GM23338 (cell line): Measurements from ENCODE around the gene TLE3. TPM values are rescaled to one million over a fixed set of nuclear protein-coding genes. Genes with fewer than 3 reads are reported as not detected.

Source experiments
- ATAC-seq: fragments of 200-7000 bp; cut with Tn5 transposase; 3 replicates; pipeline ENCODE4 v1.9.1; 2020
- DNase-seq: peaks from one replicate; pipeline ENCODE4 v3.0.0-alpha.2; 2015; ENCODE audit warnings: low spot score
- H2AFZ ChIP-seq: fragments of 200-600 bp; sonication (generic); 2 replicates; pipeline ENCODE4 v1.8.0; 2016; ENCODE audit warnings: antibody characterized with exemption, mild to moderate bottlenecking, moderate library complexity
- H3F3A ChIP-seq: fragments of 200-600 bp; sonication (generic); replicated peaks from 2 replicates; pipeline ENCODE4 v1.8.0; 2017; ENCODE audit warnings: antibody characterized with exemption, mixed run types, low read depth
- H3K27ac ChIP-seq: fragments of 200-600 bp; sonication (generic); 2 replicates; pipeline ENCODE4 v1.6.1; 2016; ENCODE audit warnings: low read depth
- H3K27me3 ChIP-seq: fragments of 200-600 bp; sonication (generic); 2 replicates; pipeline ENCODE4 v1.8.0; 2016; ENCODE audit warnings: mild to moderate bottlenecking, mixed run types, moderate library complexity; ENCODE audit not compliant: insufficient read depth
- H3K36me3 ChIP-seq: fragments of 200-600 bp; sonication (generic); 2 replicates; pipeline ENCODE4 v1.8.0; 2016; ENCODE audit warnings: mild to moderate bottlenecking; ENCODE audit not compliant: insufficient read depth
- H3K4me1 ChIP-seq: fragments of 200-600 bp; sonication (generic); 2 replicates; pipeline ENCODE4 v1.8.0; 2016; ENCODE audit warnings: mild to moderate bottlenecking, moderate library complexity; ENCODE audit not compliant: insufficient read depth
- H3K4me2 ChIP-seq: fragments of 200-600 bp; sonication (generic); 2 replicates; pipeline ENCODE4 v1.7.1; 2017; ENCODE audit warnings: mixed run types
- H3K4me3 ChIP-seq: fragments of 200-600 bp; sonication (generic); 2 replicates; pipeline ENCODE4 v1.6.1; 2016; ENCODE audit warnings: mixed run types
- H3K79me2 ChIP-seq: fragments of 200-600 bp; sonication (generic); replicated peaks from 2 replicates; pipeline ENCODE4 v1.8.0; 2017; ENCODE audit warnings: mild to moderate bottlenecking; ENCODE audit not compliant: insufficient read depth
- H3K9me2 ChIP-seq: fragments of 200-600 bp; sonication (generic); 2 replicates; pipeline ENCODE4 v1.8.0; 2017; ENCODE audit not compliant: insufficient read depth
- H4K20me1 ChIP-seq: fragments of 200-600 bp; sonication (generic); replicated peaks from 2 replicates; pipeline ENCODE4 v1.8.0; 2017; ENCODE audit warnings: mild to moderate bottlenecking; ENCODE audit not compliant: insufficient read depth
- H3K27ac Mint-ChIP-seq: 2 replicates; pipeline ENCODE4 v1.8.0; 2020; ENCODE audit warnings: inconsistent platforms, mild to moderate bottlenecking, moderate library complexity, mixed read lengths
- H3K27me3 Mint-ChIP-seq: 3 replicates; pipeline ENCODE4 v1.8.0; 2022; ENCODE audit warnings: low read depth, mild to moderate bottlenecking, moderate library complexity, mixed read lengths, inconsistent platforms; ENCODE audit not compliant: insufficient read depth, poor library complexity
- H3K36me3 Mint-ChIP-seq: 3 replicates; pipeline ENCODE4 v1.8.0; 2021; ENCODE audit warnings: low read depth, mild to moderate bottlenecking, inconsistent platforms, moderate library complexity, mixed read lengths
- H3K4me1 Mint-ChIP-seq: 3 replicates; pipeline ENCODE4 v1.8.0; 2020; ENCODE audit warnings: mild to moderate bottlenecking, inconsistent platforms, mixed read lengths
- H3K4me3 Mint-ChIP-seq: 3 replicates; pipeline ENCODE4 v1.8.0; 2021; ENCODE audit warnings: moderate library complexity, mild to moderate bottlenecking, inconsistent platforms, mixed read lengths
- H3K9me3 Mint-ChIP-seq: 3 replicates; pipeline ENCODE4 v1.8.0; 2020; ENCODE audit warnings: moderate library complexity, mild to moderate bottlenecking, inconsistent platforms, mixed read lengths
- CREB1 ChIP-seq: fragments of 250-450 bp; sonication (Bioruptor Pico); IDR thresholded peaks from 2 replicates; pipeline ENCODE4 v1.5.0; 2020; ENCODE audit warnings: low read depth, mild to moderate bottlenecking, moderate library complexity
- CTCF ChIP-seq, 2 experiments: fragments of 200-600 bp in 1 of 2; sonication (generic) in 1 of 2; conservative IDR thresholded peaks; 2 replicates each; pipeline versions ENCODE4 v1.5.1 to v1.6.1; 2016 to 2017; ENCODE audit warnings: antibody characterized with exemption in 2 of 2, low read depth in 2 of 2, mild to moderate bottlenecking in 2 of 2, moderate library complexity in 1 of 2
- EZH2 ChIP-seq: fragments of 200-600 bp; sonication (generic); IDR thresholded peaks from one replicate; pipeline ENCODE4 v1.8.0; 2017; ENCODE audit warnings: antibody characterized with exemption, mild to moderate bottlenecking, low read depth; ENCODE audit not compliant: unreplicated experiment
- EZH2phosphoT487 ChIP-seq: fragments of 200-600 bp; sonication (generic); IDR thresholded peaks from one replicate; pipeline ENCODE4 v1.8.1; 2018; ENCODE audit warnings: antibody characterized with exemption; ENCODE audit not compliant: unreplicated experiment
- JUNB ChIP-seq: IDR thresholded peaks from one replicate; pipeline ENCODE4 v1.6.1; 2016; ENCODE audit warnings: antibody characterized with exemption; ENCODE audit not compliant: unreplicated experiment
- NANOG ChIP-seq: IDR thresholded peaks from 2 replicates; pipeline ENCODE4 v1.6.1; 2016; ENCODE audit warnings: antibody characterized with exemption, borderline replicate concordance
- POLR2AphosphoS5 ChIP-seq: IDR thresholded peaks from 2 replicates; pipeline ENCODE4 v1.6.1; 2016; ENCODE audit warnings: antibody characterized with exemption, low read depth
- REST ChIP-seq: IDR thresholded peaks from one replicate; pipeline ENCODE4 v1.6.1; 2018; ENCODE audit warnings: antibody characterized with exemption; ENCODE audit not compliant: unreplicated experiment
- STAT1 ChIP-seq: IDR thresholded peaks from one replicate; pipeline ENCODE4 v1.6.1; 2016; ENCODE audit warnings: antibody characterized with exemption; ENCODE audit not compliant: unreplicated experiment
- ZNF114 ChIP-seq: fragments of 250-450 bp; sonication (Bioruptor Pico); IDR thresholded peaks from 2 replicates; pipeline ENCODE4 v1.5.0; 2020; ENCODE audit warnings: mild to moderate bottlenecking, moderate library complexity
- ZNF331 ChIP-seq: fragments of 250-450 bp; sonication (Bioruptor Pico); IDR thresholded peaks from 2 replicates; pipeline ENCODE4 v1.5.0; 2020; ENCODE audit warnings: low read depth, mild to moderate bottlenecking, moderate library complexity
- ZNF462 ChIP-seq: fragments of 250-450 bp; sonication (Bioruptor Pico); IDR thresholded peaks from 2 replicates; pipeline ENCODE4 v1.5.0; 2020; ENCODE audit warnings: mild to moderate bottlenecking, moderate library complexity
- polyA plus RNA-seq: library from polyadenylated mRNA; unstranded; fragments of >200 nt; fragmentation: Nextera tagmentation; extraction: Ambion mirVana; gene quantifications from 2 replicates; pipeline ENCODE4 v1.2.1, GENCODE V29; 2016
- total RNA-seq: library from RNA; depleted of rRNA; stranded (reverse); fragments of >200 nt; shearing (Covaris generic); gene quantifications from 2 replicates; pipeline ENCODE4 v1.2.3, GENCODE V29; 2014
- TF ChIP-seq, protein P1 (sequence below): IDR thresholded peaks from 2 replicates; pipeline ENCODE4 v1.6.1; 2016; ENCODE audit warnings: antibody characterized with exemption

The TLE3 gene
- total and polyA plus RNA-seq, 2 experiments from 2014 or later: 10.4 to 79.5 TPM

DNA sequence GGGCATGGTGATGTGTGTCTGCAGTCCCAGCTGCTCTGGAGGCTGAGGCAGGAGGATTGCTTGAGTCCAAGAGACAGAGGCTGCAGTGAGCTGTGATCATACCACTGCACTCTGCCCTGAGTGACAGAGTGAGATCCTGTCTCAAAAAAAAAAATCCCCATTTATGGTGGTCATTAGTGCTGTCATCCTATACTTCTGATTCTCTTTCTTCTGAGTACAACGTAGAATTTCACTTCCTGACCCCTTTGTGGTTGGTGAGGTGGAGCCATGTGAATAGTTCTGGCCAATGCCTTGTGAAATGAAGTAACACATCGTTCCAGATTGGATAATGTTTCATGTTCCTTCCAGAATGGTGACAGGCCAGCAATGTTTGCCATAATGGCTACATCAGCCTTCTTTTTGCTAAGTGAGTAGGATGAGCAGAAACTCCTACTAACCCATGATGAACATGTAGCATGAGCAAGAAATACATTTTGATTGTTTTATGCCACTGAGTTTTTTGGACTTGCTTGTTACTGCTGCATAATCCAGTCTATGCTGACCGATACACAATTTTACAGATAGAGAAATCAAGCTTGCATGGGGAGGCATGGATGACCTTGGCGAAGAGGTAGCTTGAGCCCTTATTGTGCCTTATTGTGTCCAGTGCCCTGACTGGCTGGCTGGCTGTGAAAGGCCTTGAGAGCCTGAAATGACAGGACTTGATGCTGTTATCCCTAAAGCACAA, 30.9 kb upstream of the TLE3 start:
- H3F3A ChIP-seq: no peaks in the 10 kb centered on the region
- Mint-ChIP-seq H3K27ac (no peak overlapping the region), H3K4me3 (no peak overlapping the region), H3K36me3 (no peaks in the 10 kb centered on the region), H3K27me3 (peaks cover 10% of the 10 kb centered on the region), H3K4me1 (no peaks in the 10 kb centered on the region), H3K9me3 (no peaks in the 10 kb centered on the region)
- no peaks in the 10 kb centered on the region for H3K36me3 ChIP-seq
- H3K27ac ChIP-seq: no peak overlapping the region
- H2AFZ ChIP-seq: no peak overlapping the region
- no peak for TF ChIP-seq EZH2
- no peak for TF ChIP-seq ZNF462
- no peak for TF ChIP-seq JUNB
- TF ChIP-seq ZNF114 (CRISPR knock-in tag): no peak
- no peak for TF ChIP-seq POLR2AphosphoS5
- TF ChIP-seq CTCF (conservative IDR thresholded peaks at IDR 0.05; ENCODE audit: low read depth in 2 of 2): no peak
- TF ChIP-seq, protein P1, sequence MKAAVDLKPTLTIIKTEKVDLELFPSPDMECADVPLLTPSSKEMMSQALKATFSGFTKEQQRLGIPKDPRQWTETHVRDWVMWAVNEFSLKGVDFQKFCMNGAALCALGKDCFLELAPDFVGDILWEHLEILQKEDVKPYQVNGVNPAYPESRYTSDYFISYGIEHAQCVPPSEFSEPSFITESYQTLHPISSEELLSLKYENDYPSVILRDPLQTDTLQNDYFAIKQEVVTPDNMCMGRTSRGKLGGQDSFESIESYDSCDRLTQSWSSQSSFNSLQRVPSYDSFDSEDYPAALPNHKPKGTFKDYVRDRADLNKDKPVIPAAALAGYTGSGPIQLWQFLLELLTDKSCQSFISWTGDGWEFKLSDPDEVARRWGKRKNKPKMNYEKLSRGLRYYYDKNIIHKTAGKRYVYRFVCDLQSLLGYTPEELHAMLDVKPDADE: no peak
- TF ChIP-seq CREB1 (CRISPR knock-in tag): no peak
- no peak for TF ChIP-seq NANOG
- TF ChIP-seq STAT1: no peak
- TF ChIP-seq EZH2phosphoT487: no peak
- no peak for TF ChIP-seq REST
- no peak for TF ChIP-seq ZNF331
- ATAC-seq (no peak), DNase-seq (no peak)
- H4K20me1 ChIP-seq: no peaks in the 10 kb centered on the region
- no peak overlapping the region for H3K4me2 ChIP-seq
- H3K4me1 ChIP-seq: no peaks in the 10 kb centered on the region
- no peak overlapping the region for H3K4me3 ChIP-seq
- H3K27me3 ChIP-seq: no peaks in the 10 kb centered on the region
- H3K79me2 ChIP-seq: no peaks in the 10 kb centered on the region
- no peaks in the 10 kb centered on the region for H3K9me2 ChIP-seq
